Measurements from ENCODE around the gene OGFOD2.

DNA sequence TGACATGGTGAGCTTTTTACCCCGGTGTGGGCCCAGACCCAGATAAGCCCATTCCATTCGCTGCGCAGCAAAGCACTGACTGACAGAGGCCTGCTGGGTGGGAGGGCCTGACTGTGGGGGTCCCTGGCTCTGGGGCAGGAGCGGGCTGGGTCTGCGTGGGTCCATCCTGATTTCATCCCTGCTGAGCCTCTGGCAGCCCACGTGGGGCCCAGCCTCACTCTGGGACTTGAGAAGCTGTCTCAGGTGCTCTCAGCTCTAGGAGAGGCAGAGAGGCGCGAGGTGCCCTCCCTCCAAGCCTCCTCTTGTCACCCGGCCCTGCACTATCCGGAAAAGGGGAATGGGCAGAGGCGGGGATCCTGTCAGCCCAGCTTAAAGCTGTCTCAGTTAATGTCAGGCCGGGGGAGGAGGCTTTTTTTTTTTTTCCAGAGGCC is 9.7 kb upstream of the OGFOD2 start:
- TF ChIP-seq, protein P1, sequence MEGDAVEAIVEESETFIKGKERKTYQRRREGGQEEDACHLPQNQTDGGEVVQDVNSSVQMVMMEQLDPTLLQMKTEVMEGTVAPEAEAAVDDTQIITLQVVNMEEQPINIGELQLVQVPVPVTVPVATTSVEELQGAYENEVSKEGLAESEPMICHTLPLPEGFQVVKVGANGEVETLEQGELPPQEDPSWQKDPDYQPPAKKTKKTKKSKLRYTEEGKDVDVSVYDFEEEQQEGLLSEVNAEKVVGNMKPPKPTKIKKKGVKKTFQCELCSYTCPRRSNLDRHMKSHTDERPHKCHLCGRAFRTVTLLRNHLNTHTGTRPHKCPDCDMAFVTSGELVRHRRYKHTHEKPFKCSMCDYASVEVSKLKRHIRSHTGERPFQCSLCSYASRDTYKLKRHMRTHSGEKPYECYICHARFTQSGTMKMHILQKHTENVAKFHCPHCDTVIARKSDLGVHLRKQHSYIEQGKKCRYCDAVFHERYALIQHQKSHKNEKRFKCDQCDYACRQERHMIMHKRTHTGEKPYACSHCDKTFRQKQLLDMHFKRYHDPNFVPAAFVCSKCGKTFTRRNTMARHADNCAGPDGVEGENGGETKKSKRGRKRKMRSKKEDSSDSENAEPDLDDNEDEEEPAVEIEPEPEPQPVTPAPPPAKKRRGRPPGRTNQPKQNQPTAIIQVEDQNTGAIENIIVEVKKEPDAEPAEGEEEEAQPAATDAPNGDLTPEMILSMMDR (conservative IDR thresholded peaks at IDR 0.05), result no peak
- TF ChIP-seq ZFX (IDR thresholded peaks at IDR 0.05), result no peak
